ENCODE data around the gene NLGN3. TPM values are rescaled to one million over a fixed set of nuclear protein-coding genes. Genes with fewer than 3 reads are reported as not detected.

NLGN3 gene
- total and polyA plus RNA-seq, 2 of the 8 experiments (the other 6 are each of a cell fraction or from before 2014, with no cell fraction given), result 12.0 to 14.8 TPM

GRCh38 chrX:71171110-71171801 lies 26.6 kb downstream of the NLGN3 start (continued):
- TF ChIP-seq JUN (IDR thresholded peaks at IDR 0.05; ENCODE audit: low read depth, low read length), result no peak
- TF ChIP-seq CBX5 (IDR thresholded peaks at IDR 0.05; ENCODE audit: low read depth, low read length), result no peak
- TF ChIP-seq TBP (IDR thresholded peaks at IDR 0.05; ENCODE audit: low read depth, low read length), result no peak
- no peak for TF ChIP-seq CHD7 (IDR thresholded peaks at IDR 0.05; ENCODE audit: insufficient replicate concordance, low read length)
- no peak for TF ChIP-seq NANOG (IDR thresholded peaks at IDR 0.05; ENCODE audit: insufficient read depth, low read depth, low read length, poor library complexity, severe bottlenecking)
